CD4-positive, alpha-beta T cell (primary cell): Measurements from ENCODE around the gene FAM181A. TPM values are rescaled to one million over a fixed set of nuclear protein-coding genes. Genes with fewer than 3 reads are reported as not detected.

Experiments
- ATAC-seq: fragments of 200-7000 bp; cut with Tn5 transposase; one replicate; pipeline ENCODE4 v1.10.0; 2022; ENCODE audit warnings: mild to moderate bottlenecking; ENCODE audit not compliant: poor library complexity
- CTCF ChIA-PET: fragments of 350-600 bp; sonication (Branson Sonifier 250); formaldehyde crosslinking; loops from one replicate; lab custom pipeline; 2021; ENCODE audit warnings: antibody characterized with exemption, inconsistent platforms; lab: Charles Lee
- POLR2A ChIA-PET: fragments of 350-600 bp; sonication (Branson Sonifier 250); formaldehyde crosslinking; loops from one replicate; lab custom pipeline; 2021; ENCODE audit warnings: antibody characterized with exemption, inconsistent platforms; lab: Charles Lee
- DNase-seq, 14 experiments: peaks; one replicate each; pipeline ENCODE4 v3.0.0-alpha.2; 2013 to 2020; ENCODE audit warnings: mixed read lengths in 2 of 14
- H3K27ac ChIP-seq, 2 donors: one replicate each; pipeline versions ENCODE4 v1.5.1 to v1.7.0; 2013; ENCODE audit warnings: low read length in 2 of 2, low read depth in 1 of 2, mild to moderate bottlenecking in 1 of 2
- H3K27me3 ChIP-seq, 2 experiments: 1 replicate in 1 of 2; 2 replicates in 1 of 2; pipeline versions ENCODE4 v1.6.1 to v1.7.0; 2013; ENCODE audit warnings: low read length in 2 of 2, control low read depth in 1 of 2, mild to moderate bottlenecking in 1 of 2, moderate library complexity in 1 of 2; ENCODE audit not compliant: insufficient read depth in 2 of 2, control insufficient read depth in 1 of 2
- H3K36me3 ChIP-seq: one replicate; pipeline ENCODE4 v1.6.1; 2013; ENCODE audit warnings: low read length, control low read depth; ENCODE audit not compliant: insufficient read depth
- H3K4me1 ChIP-seq: one replicate; pipeline ENCODE4 v1.6.1; 2013; ENCODE audit warnings: low read length, control low read depth; ENCODE audit not compliant: insufficient read depth
- H3K4me3 ChIP-seq: one replicate; pipeline ENCODE4 v1.5.1; 2013; ENCODE audit warnings: mild to moderate bottlenecking, low read length, moderate library complexity
- H3K9me3 ChIP-seq, 2 experiments: 1 replicate in 1 of 2; 2 replicates in 1 of 2; pipeline versions ENCODE4 v1.6.1 to v1.7.0; 2013; ENCODE audit warnings: low read length in 2 of 2, mild to moderate bottlenecking in 2 of 2, control low read depth in 1 of 2, moderate library complexity in 1 of 2; ENCODE audit not compliant: control insufficient read depth in 1 of 2, insufficient read depth in 1 of 2
- H3K27ac Mint-ChIP-seq: one replicate; pipeline ENCODE4 v1.8.0; 2020; ENCODE audit warnings: mixed read lengths
- H3K27me3 Mint-ChIP-seq: one replicate; pipeline ENCODE4 v1.8.0; 2021; ENCODE audit warnings: mixed read lengths
- H3K36me3 Mint-ChIP-seq: one replicate; pipeline ENCODE4 v1.8.0; 2021; ENCODE audit warnings: low read depth, mixed read lengths
- H3K4me1 Mint-ChIP-seq: one replicate; pipeline ENCODE4 v1.8.0; 2021; ENCODE audit warnings: low read depth, mixed read lengths
- H3K4me3 Mint-ChIP-seq: one replicate; pipeline ENCODE4 v1.8.0; 2020; ENCODE audit warnings: mild to moderate bottlenecking, mixed read lengths
- H3K9me3 Mint-ChIP-seq: one replicate; pipeline ENCODE4 v1.8.0; 2020; ENCODE audit warnings: mixed read lengths
- intact Hi-C, 2 experiments: fragments of 100-400 bp; cut with DNase I in 1 of 2; cut with micrococcal nuclease in 1 of 2; formaldehyde crosslinking; loops; one replicate each; pipeline versions ENCODE4 v1.15.1 to v1.9.0; 2023 to 2025; cut with DNase I, micrococcal nuclease
- total RNA-seq, 174 experiments: library from RNA in 2 of 174; stranded (reverse) in 2 of 174; gene quantifications; one replicate each; pipeline ENCODE4 v1.2.3 and lab custom pipeline; 2021 to 2026
- TF ChIP-seq, protein P1 (sequence below): fragments of 200-600 bp; IDR thresholded peaks from one replicate; pipeline ENCODE4 v1.8.0; 2022; ENCODE audit warnings: antibody characterized with exemption, mild to moderate bottlenecking

Gene FAM181A
- total RNA-seq, 2 experiments from 2014 or later, result not detected

GRCh38 chr14:93974299-93974698 is 47.2 kb downstream of the FAM181A start:
- Histone ChIP-seq H3K4me3 (no peak overlapping the region), H3K36me3 (no peaks in the 10 kb centered on the region), H3K9me3 (peaks cover 12 to 19% of the 10 kb centered on the region in 2 experiments), H3K27me3 (no peaks in the 10 kb centered on the region), H3K27ac (no peak overlapping the region), H3K4me1 (peaks cover 87% of the 10 kb centered on the region)
- ATAC-seq (no peak), DNase-seq (no peak)
- Mint-ChIP-seq H3K9me3 (peaks cover 7% of the 10 kb centered on the region), H3K27ac (no peak overlapping the region), H3K4me1 (peaks cover 64% of the 10 kb centered on the region), H3K36me3 (peaks cover 9% of the 10 kb centered on the region), H3K27me3 (no peaks in the 10 kb centered on the region), H3K4me3 (peak overlapping the region; percentile 7)
- intact Hi-C loops, result no loop called here
- ChIA-PET CTCF (interaction anchor here (10.3 kb wide), 1 partner anchor 33 kb away, joined by 163 read pairs; no protein-coding TSS in a partner anchor), POLR2A (no interaction called here)
- TF ChIP-seq, protein P1, sequence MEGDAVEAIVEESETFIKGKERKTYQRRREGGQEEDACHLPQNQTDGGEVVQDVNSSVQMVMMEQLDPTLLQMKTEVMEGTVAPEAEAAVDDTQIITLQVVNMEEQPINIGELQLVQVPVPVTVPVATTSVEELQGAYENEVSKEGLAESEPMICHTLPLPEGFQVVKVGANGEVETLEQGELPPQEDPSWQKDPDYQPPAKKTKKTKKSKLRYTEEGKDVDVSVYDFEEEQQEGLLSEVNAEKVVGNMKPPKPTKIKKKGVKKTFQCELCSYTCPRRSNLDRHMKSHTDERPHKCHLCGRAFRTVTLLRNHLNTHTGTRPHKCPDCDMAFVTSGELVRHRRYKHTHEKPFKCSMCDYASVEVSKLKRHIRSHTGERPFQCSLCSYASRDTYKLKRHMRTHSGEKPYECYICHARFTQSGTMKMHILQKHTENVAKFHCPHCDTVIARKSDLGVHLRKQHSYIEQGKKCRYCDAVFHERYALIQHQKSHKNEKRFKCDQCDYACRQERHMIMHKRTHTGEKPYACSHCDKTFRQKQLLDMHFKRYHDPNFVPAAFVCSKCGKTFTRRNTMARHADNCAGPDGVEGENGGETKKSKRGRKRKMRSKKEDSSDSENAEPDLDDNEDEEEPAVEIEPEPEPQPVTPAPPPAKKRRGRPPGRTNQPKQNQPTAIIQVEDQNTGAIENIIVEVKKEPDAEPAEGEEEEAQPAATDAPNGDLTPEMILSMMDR, result no peak

DNA sequence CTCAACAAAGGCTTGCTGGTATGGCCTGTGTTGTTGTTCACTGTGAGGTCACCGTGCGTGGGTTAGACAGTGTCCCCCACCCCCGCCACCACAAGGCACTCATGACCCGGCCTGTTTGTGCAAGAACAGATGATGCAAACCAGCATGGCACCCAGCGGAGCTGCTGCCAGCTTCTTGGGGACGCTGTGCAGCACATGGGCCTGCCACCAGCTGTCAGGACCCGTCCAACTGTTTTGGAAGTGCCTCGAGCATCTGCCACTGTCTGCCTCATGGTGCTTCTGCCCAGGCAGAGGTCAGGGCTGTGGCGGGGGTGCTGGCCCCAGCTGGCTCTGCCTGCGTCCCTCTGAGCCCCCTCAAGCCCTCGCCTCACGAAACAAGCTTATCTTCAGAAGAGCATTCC is 47.7 kb downstream of the FAM181A start:
- H3K27ac Mint-ChIP-seq, result no peak overlapping the region
- peaks cover 9% of the 10 kb centered on the region for H3K36me3 Mint-ChIP-seq
- H3K4me3 ChIP-seq, result no peak overlapping the region
- H3K4me3 Mint-ChIP-seq, result no peak overlapping the region
- ATAC-seq (no peak), DNase-seq (peak in 2 of 14 experiments; percentile 19 to 51)
- no peaks in the 10 kb centered on the region for H3K27me3 Mint-ChIP-seq
- H3K36me3 ChIP-seq, result no peaks in the 10 kb centered on the region
- ChIA-PET CTCF (interaction anchor here (10.3 kb wide), 1 partner anchor 34 kb away, joined by 163 read pairs; no protein-coding TSS in a partner anchor), POLR2A (interaction anchor here (1.5 kb wide), 1 partner anchor 25 kb away, joined by 3 read pairs; no protein-coding TSS in a partner anchor)
- H3K4me1 ChIP-seq, result peaks cover 87% of the 10 kb centered on the region
- peaks cover 67% of the 10 kb centered on the region for H3K4me1 Mint-ChIP-seq
- intact Hi-C loops, result no loop called here
- peaks cover 7% of the 10 kb centered on the region for H3K9me3 Mint-ChIP-seq
- H3K27ac ChIP-seq, result no peak overlapping the region
- H3K9me3 ChIP-seq, result peaks cover 12 to 19% of the 10 kb centered on the region in 2 experiments
- H3K27me3 ChIP-seq, result no peaks in the 10 kb centered on the region
- TF ChIP-seq, protein P1, result no peak

GRCh38 chr14:93975791-93976476 is 48.8 kb downstream of the FAM181A start:
- Mint-ChIP-seq H3K4me3 (peak overlapping the region; percentile 8), H3K4me1 (peaks cover 67% of the 10 kb centered on the region), H3K27me3 (no peaks in the 10 kb centered on the region), H3K27ac (peak overlapping the region; percentile 66), H3K9me3 (peaks cover 7% of the 10 kb centered on the region), H3K36me3 (peaks cover 9% of the 10 kb centered on the region)
- ATAC-seq (no peak), DNase-seq (peak in 2 of 14 experiments; percentile 48 to 52)
- H3K4me1 ChIP-seq, result peaks cover 88% of the 10 kb centered on the region
- peak overlapping the region; percentile 17 for H3K4me3 ChIP-seq
- peaks cover 12 to 19% of the 10 kb centered on the region in 2 experiments for H3K9me3 ChIP-seq
- H3K36me3 ChIP-seq, result no peaks in the 10 kb centered on the region
- TF ChIP-seq, protein P1, result no peak
- no peak overlapping the region for H3K27ac ChIP-seq
- CTCF ChIA-PET, result interaction anchor here (10.3 kb wide), 1 partner anchor 35 kb away, joined by 163 read pairs; no protein-coding TSS in a partner anchor
- POLR2A ChIA-PET, result interaction anchor here (0.8 to 1.8 kb wide), 6 partner anchors 11 to 36 kb away, joined by 3 to 6 read pairs (median 4); no protein-coding TSS in a partner anchor
- H3K27me3 ChIP-seq, result no peaks in the 10 kb centered on the region
- intact Hi-C loops, result loop anchor here in 1 of 2 experiments (2.0 kb wide), 1 partner anchor 15 kb away; no protein-coding TSS in a partner anchor
